Liver (tissue), 9 donors: Measurements from ENCODE around the gene YIPF1. TPM values are rescaled to one million over a fixed set of nuclear protein-coding genes. Genes with fewer than 3 reads are reported as not detected.

Experiments
- DNase-seq: peaks from one replicate; pipeline ENCODE4 v3.0.0-alpha.2; 2017; ENCODE audit warnings: low spot score
- H3K27ac ChIP-seq, 2 donors: one replicate each; pipeline ENCODE4 v1.7.0; 2013; ENCODE audit warnings: inconsistent platforms in 2 of 2, low read length in 2 of 2, control low read depth in 1 of 2, low read depth in 1 of 2, mild to moderate bottlenecking in 1 of 2
- H3K27me3 ChIP-seq, 4 donors: one replicate each; pipeline versions ENCODE4 v1.6.1 to v1.7.0; 2013; ENCODE audit warnings: low read length in 3 of 4, inconsistent platforms in 1 of 4, mild to moderate bottlenecking in 1 of 4, moderate library complexity in 1 of 4; ENCODE audit not compliant: control insufficient read depth in 4 of 4, insufficient read depth in 4 of 4
- H3K36me3 ChIP-seq, 4 donors: one replicate each; pipeline versions ENCODE4 v1.6.1 to v1.7.0; 2013; ENCODE audit warnings: low read length in 3 of 4, mild to moderate bottlenecking in 3 of 4, low read depth in 1 of 4, moderate library complexity in 1 of 4; ENCODE audit not compliant: control insufficient read depth in 4 of 4, insufficient read depth in 3 of 4
- H3K4me1 ChIP-seq, 4 donors: one replicate each; pipeline versions ENCODE4 v1.6.1 to v1.7.0; 2013; ENCODE audit warnings: low read length in 3 of 4, mild to moderate bottlenecking in 3 of 4, moderate library complexity in 1 of 4; ENCODE audit not compliant: control insufficient read depth in 4 of 4, insufficient read depth in 4 of 4
- H3K4me3 ChIP-seq, 3 donors: one replicate each; pipeline versions ENCODE4 v1.6.1 to v1.7.0; 2013; ENCODE audit warnings: low read length in 3 of 3, control low read depth in 1 of 3, low read depth in 1 of 3, mild to moderate bottlenecking in 1 of 3
- H3K9ac ChIP-seq, 2 donors: one replicate each; pipeline ENCODE4 v1.7.0; 2013; ENCODE audit warnings: low read length in 2 of 2, mild to moderate bottlenecking in 2 of 2, moderate library complexity in 2 of 2, control low read depth in 1 of 2, low read depth in 1 of 2
- H3K9me3 ChIP-seq, 4 donors: one replicate each; pipeline versions ENCODE4 v1.6.1 to v1.7.0; 2013; ENCODE audit warnings: low read length in 3 of 4; ENCODE audit not compliant: control insufficient read depth in 4 of 4
- ATF3 ChIP-seq: IDR thresholded peaks from 2 replicates; pipeline ENCODE4 v1.6.1; 2016; ENCODE audit warnings: antibody characterized with exemption
- EGR1 ChIP-seq, 2 donors: IDR thresholded peaks; 2 replicates each; pipeline ENCODE4 v1.6.1; 2016 to 2018; ENCODE audit warnings: antibody characterized with exemption in 2 of 2, low read depth in 2 of 2
- FOXA1 ChIP-seq: IDR thresholded peaks from 2 replicates; pipeline ENCODE4 v1.6.1; 2016; ENCODE audit warnings: antibody characterized with exemption
- FOXA2 ChIP-seq: IDR thresholded peaks from 2 replicates; pipeline ENCODE4 v1.6.1; 2016; ENCODE audit warnings: antibody characterized with exemption
- HNF4A ChIP-seq, 2 donors: conservative IDR thresholded peaks; 2 replicates each; pipeline ENCODE4 v1.6.1; 2016; ENCODE audit warnings: antibody characterized with exemption in 2 of 2, mild to moderate bottlenecking in 2 of 2
- HNF4G ChIP-seq: IDR thresholded peaks from 2 replicates; pipeline ENCODE4 v1.6.1; 2016; ENCODE audit warnings: antibody characterized with exemption
- NR2F2 ChIP-seq: IDR thresholded peaks from 2 replicates; pipeline ENCODE4 v1.6.1; 2016; ENCODE audit warnings: antibody characterized with exemption
- RAD21 ChIP-seq, 2 donors: IDR thresholded peaks; 2 replicates each; pipeline ENCODE4 v1.6.1; 2016; ENCODE audit warnings: antibody characterized with exemption in 2 of 2, mild to moderate bottlenecking in 2 of 2
- REST ChIP-seq: IDR thresholded peaks from 2 replicates; pipeline ENCODE4 v1.6.1; 2016; ENCODE audit warnings: antibody characterized with exemption, mild to moderate bottlenecking
- RXRA ChIP-seq, 2 donors: IDR thresholded peaks; 2 replicates each; pipeline ENCODE4 v1.6.1; 2017 to 2018; ENCODE audit warnings: antibody characterized with exemption in 2 of 2, mild to moderate bottlenecking in 1 of 2
- SP1 ChIP-seq: IDR thresholded peaks from 2 replicates; pipeline ENCODE4 v1.6.1; 2018; ENCODE audit warnings: antibody characterized with exemption, mild to moderate bottlenecking
- TAF1 ChIP-seq: conservative IDR thresholded peaks from 2 replicates; pipeline ENCODE4 v1.6.1; 2016; ENCODE audit warnings: antibody characterized with exemption, mild to moderate bottlenecking
- YY1 ChIP-seq: IDR thresholded peaks from 2 replicates; pipeline ENCODE4 v1.6.1; 2016; ENCODE audit warnings: antibody characterized with exemption, mild to moderate bottlenecking
- ZBTB33 ChIP-seq: IDR thresholded peaks from 2 replicates; pipeline ENCODE4 v1.6.1; 2016; ENCODE audit warnings: antibody characterized with exemption
- WGBS: extraction: QIAGEN DNeasy Blood & Tissue Kit; methylation state at CpG from one replicate; pipeline ENCODE4 v1.1.7; 2013; 5-methylcytosine and 5-hydroxymethylcytosine counted together
- polyA plus RNA-seq, 2 donors: library from polyadenylated mRNA; stranded (reverse) in 1 of 2; unstranded in 1 of 2; fragments of 200-250 nt in 1 of 2; fragments of >200 nt in 1 of 2; fragmentation: Nextera tagmentation in 1 of 2; extraction: Ambion mirVana in 1 of 2; gene quantifications; one replicate each; pipeline versions ENCODE4 v1.2.1 to v1.2.3, GENCODE V29; 2013 to 2015
- total RNA-seq, 2 donors: library from RNA; depleted of rRNA; stranded (reverse); fragments of >200 nt; gene quantifications; one replicate each; pipeline ENCODE4 v1.2.3, GENCODE V29; 2014
- donor health status: healthy.
- donor health status: healthy.
- donor health status: healthy.
- donor health status: healthy.
- donor health status: healthy.

The YIPF1 gene
- total and polyA plus RNA-seq, 4 donors: 19.9 to 29.6 (median 28.1) TPM

- H3K4me1 ChIP-seq: peaks cover 0 to 16% (median 12%) of the 10 kb centered on the region in 4 donors
- no peaks in the 10 kb centered on the region for H3K27me3 ChIP-seq
- no peak for DNase-seq
- TF ChIP-seq TAF1 (no peak), EGR1 (IDR thresholded peaks at IDR 0.05; ENCODE audit: low read depth in 2 of 2) (no peak), RAD21 (IDR thresholded peaks at IDR 0.05) (no peak), ZBTB33 (no peak), RXRA (IDR thresholded peaks at IDR 0.05) (no peak), YY1 (no peak), REST (no peak), HNF4G (no peak)
- no peak overlapping the region for H3K4me3 ChIP-seq
- H3K9me3 ChIP-seq: no peaks in the 10 kb centered on the region
- WGBS: 80% methylated on average over 5 of the region's 5 CpGs
- no peak overlapping the region for H3K27ac ChIP-seq
- H3K36me3 ChIP-seq: peaks cover 0 to 10% (median 4%) of the 10 kb centered on the region in 4 donors
- no peak overlapping the region for H3K9ac ChIP-seq
Measured at GRCh38 chr1:53918343-53918742, 28.7 kb upstream of the YIPF1 start.

GRCh38 chr1:53913352-53914033 is 23.9 kb upstream of the YIPF1 start:
- no peak for TF ChIP-seq SP1
- DNase-seq: no peak
- Histone ChIP-seq H3K27ac (no peak overlapping the region), H3K9me3 (no peaks in the 10 kb centered on the region), H3K36me3 (peaks cover 0 to 17% (median 2%) of the 10 kb centered on the region in 4 donors), H3K4me1 (peaks cover 0 to 2% (median 0%) of the 10 kb centered on the region in 4 donors), H3K27me3 (no peaks in the 10 kb centered on the region), H3K4me3 (no peak overlapping the region), H3K9ac (no peak overlapping the region)
- 90% methylated on average over 5 of the region's 5 CpGs for WGBS

GRCh38 chr1:53911442-53911841 is 21.8 kb upstream of the YIPF1 start:
- DNase-seq: no peak
- Histone ChIP-seq H3K36me3 (peaks cover 0 to 23% (median 5%) of the 10 kb centered on the region in 4 donors), H3K27ac (no peak overlapping the region), H3K27me3 (no peaks in the 10 kb centered on the region), H3K4me1 (no peaks in the 10 kb centered on the region), H3K4me3 (no peak overlapping the region), H3K9ac (no peak overlapping the region), H3K9me3 (no peaks in the 10 kb centered on the region)
- WGBS: 96% methylated on average over 4 of the region's 4 CpGs
- no peak for TF ChIP-seq RAD21 (IDR thresholded peaks at IDR 0.05)
- TF ChIP-seq HNF4A (conservative IDR thresholded peaks at IDR 0.05): no peak
- TF ChIP-seq TAF1: no peak
- no peak for TF ChIP-seq NR2F2
- no peak for TF ChIP-seq REST
- no peak for TF ChIP-seq FOXA2
- TF ChIP-seq FOXA1: no peak
- no peak for TF ChIP-seq ATF3
- no peak for TF ChIP-seq ZBTB33
